Activated B cell treated with CpG ODN at 0.5 μM for 24 hours (primary cell): ENCODE measurements around the gene AGBL5. TPM values are rescaled to one million over a fixed set of nuclear protein-coding genes. Genes with fewer than 3 reads are reported as not detected.
"Not testable (repeated sequence)": the region's sequence is repeated elsewhere in the genome, so short reads cannot be mapped to it uniquely, and the experiment has no call there.

Experiments
- ATAC-seq: fragments of 200-7000 bp; cut with Tn5 transposase; one replicate; pipeline ENCODE4 v1.10.0; 2021; ENCODE audit warnings: low read depth, mild to moderate bottlenecking, moderate library complexity
- CTCF ChIA-PET: fragments of 350-600 bp; sonication (Branson Sonifier 250); formaldehyde crosslinking; loops from one replicate; lab custom pipeline; 2021; ENCODE audit warnings: antibody characterized with exemption; lab: Charles Lee
- POLR2A ChIA-PET: fragments of 350-600 bp; sonication (Branson Sonifier 250); formaldehyde crosslinking; loops from one replicate; lab custom pipeline; 2021; ENCODE audit warnings: antibody characterized with exemption; lab: Charles Lee
- DNase-seq: peaks from one replicate; pipeline ENCODE4 v3.0.0; 2022
- H3K27ac Mint-ChIP-seq: one replicate; pipeline ENCODE4 v1.8.0; 2020; ENCODE audit warnings: mixed read lengths
- H3K27me3 Mint-ChIP-seq: one replicate; pipeline ENCODE4 v1.8.0; 2021; ENCODE audit warnings: mixed read lengths
- H3K36me3 Mint-ChIP-seq: one replicate; pipeline ENCODE4 v1.8.0; 2021; ENCODE audit warnings: low read depth, mixed read lengths
- H3K4me1 Mint-ChIP-seq: one replicate; pipeline ENCODE4 v1.8.0; 2021; ENCODE audit warnings: mixed read lengths
- H3K4me3 Mint-ChIP-seq: one replicate; pipeline ENCODE4 v1.8.0; 2020; ENCODE audit warnings: mild to moderate bottlenecking, mixed read lengths
- H3K9me3 Mint-ChIP-seq: one replicate; pipeline ENCODE4 v1.8.0; 2020; ENCODE audit warnings: mixed read lengths
- CTCF ChIP-seq: fragments of 200-600 bp; IDR thresholded peaks from one replicate; pipeline ENCODE4 v1.8.0; 2022; ENCODE audit warnings: antibody characterized with exemption, mild to moderate bottlenecking
- intact Hi-C: fragments of 100-400 bp; cut with micrococcal nuclease; formaldehyde crosslinking; loops from one replicate; pipeline ENCODE4 v1.15.1; 2024
- total RNA-seq: library from RNA; stranded (reverse); gene quantifications from 2 replicates; pipeline ENCODE4 v1.2.3, GENCODE V29; 2022

Gene AGBL5
- total RNA-seq, 1 donor from 2014 or later: 14.9 TPM

GRCh38 chr2:27074738-27075565 is 23.5 kb downstream of the AGBL5 start:
- CTCF ChIA-PET: no interaction called here

GRCh38 chr2:27075566-27075871 is 24.1 kb downstream of the AGBL5 start:
- H3K36me3 Mint-ChIP-seq, CTCF ChIA-PET, DNase-seq, H3K9me3 Mint-ChIP-seq, H3K27me3 Mint-ChIP-seq, intact Hi-C loops, ATAC-seq: not testable (repeated sequence)
- Mint-ChIP-seq H3K27ac (peak overlapping the region; percentile 73), H3K4me1 (peaks cover 50% of the 10 kb centered on the region), H3K4me3 (peak overlapping the region; percentile 25)
- POLR2A ChIA-PET: interaction anchor here (0.6 to 13.9 kb wide), 4 partner anchors 8 to 302 kb away, joined by 3 to 204 read pairs (median 4); partner anchors contain the start of gene AGBL5

More at GRCh38 chr2:27074738-27075565, 23.5 kb downstream of the AGBL5 start:
- no peaks in the 10 kb centered on the region for H3K27me3 Mint-ChIP-seq
- TF ChIP-seq CTCF: no peak
- intact Hi-C loops: no loop called here
- peak overlapping the region; percentile 25 for H3K4me3 Mint-ChIP-seq
- DNase-seq: no peak
- POLR2A ChIA-PET: interaction anchor here (0.6 to 13.9 kb wide), 4 partner anchors 9 to 239 kb away, joined by 3 to 204 read pairs (median 9); partner anchors contain the start of gene AGBL5
- no peaks in the 10 kb centered on the region for H3K9me3 Mint-ChIP-seq
- peak overlapping the region; percentile 73 for H3K27ac Mint-ChIP-seq
- H3K4me1 Mint-ChIP-seq: peaks cover 55% of the 10 kb centered on the region
- H3K36me3 Mint-ChIP-seq: peaks cover 6% of the 10 kb centered on the region
- no peak for ATAC-seq

GRCh38 chr2:27076323-27076722 is 24.9 kb downstream of the AGBL5 start:
- H3K27ac Mint-ChIP-seq: peak overlapping the region; percentile 67
- no peak for ATAC-seq
- TF ChIP-seq CTCF: no peak
- intact Hi-C loops: no loop called here
- no peaks in the 10 kb centered on the region for H3K9me3 Mint-ChIP-seq
- DNase-seq: no peak
- no peaks in the 10 kb centered on the region for H3K36me3 Mint-ChIP-seq
- CTCF ChIA-PET: no interaction called here
- POLR2A ChIA-PET: interaction anchor here (0.7 kb wide), 1 partner anchor 25 kb away, joined by 3 read pairs; no protein-coding TSS in a partner anchor
- peaks cover 48% of the 10 kb centered on the region for H3K4me1 Mint-ChIP-seq
- H3K27me3 Mint-ChIP-seq: no peaks in the 10 kb centered on the region
- H3K4me3 Mint-ChIP-seq: no peak overlapping the region

GRCh38 chr2:27077231-27077630 is 25.8 kb downstream of the AGBL5 start:
- no peak for DNase-seq
- TF ChIP-seq CTCF: no peak
- intact Hi-C loops: no loop called here
- peak overlapping the region; percentile 41 for H3K27ac Mint-ChIP-seq
- peaks cover 50% of the 10 kb centered on the region for H3K4me1 Mint-ChIP-seq
- ChIA-PET POLR2A (interaction anchor here (0.6 to 0.7 kb wide), 2 partner anchors 26 to 292 kb away, joined by 3 to 7 read pairs; no protein-coding TSS in a partner anchor), CTCF (no interaction called here)
- no peak overlapping the region for H3K4me3 Mint-ChIP-seq
- H3K27me3 Mint-ChIP-seq: no peaks in the 10 kb centered on the region
- H3K9me3 Mint-ChIP-seq: no peaks in the 10 kb centered on the region
- H3K36me3 Mint-ChIP-seq: no peaks in the 10 kb centered on the region
- ATAC-seq: no peak

- Mint-ChIP-seq H3K36me3 (no peaks in the 10 kb centered on the region), H3K4me1 (peaks cover 41% of the 10 kb centered on the region), H3K27me3 (no peaks in the 10 kb centered on the region), H3K4me3 (no peak within 1 kb of the TSS), H3K9me3 (no peaks in the 10 kb centered on the region), H3K27ac (peak within 1 kb of the TSS; percentile 41)
- ChIA-PET POLR2A (interaction anchor here (0.9 kb wide), 1 partner anchor 15 kb away, joined by 3 read pairs; no protein-coding TSS in a partner anchor), CTCF (no interaction called here)
- ATAC-seq (no peak), DNase-seq (no peak)
- no peak for TF ChIP-seq CTCF
- intact Hi-C loops: no loop called here
These were observed 27.1 kb downstream of the AGBL5 start, which contains the start of gene EMILIN1 for GRCh38 chr2:27078267-27079194. Gene EMILIN1 (plus strand): TSS chr2:27078615. CDS start chr2:27079066, 451 bp downstream.
